ENCODE data around the gene HTRA3. TPM values are rescaled to one million over a fixed set of nuclear protein-coding genes. Genes with fewer than 3 reads are reported as not detected.
A peak's percentile ranks its signal among the peaks of the same experiment; 100 is the strongest.

Gene HTRA3
- total RNA-seq, 4 donors from 2014 or later = 1.8 to 13.0 (median 6.6) TPM

DNA sequence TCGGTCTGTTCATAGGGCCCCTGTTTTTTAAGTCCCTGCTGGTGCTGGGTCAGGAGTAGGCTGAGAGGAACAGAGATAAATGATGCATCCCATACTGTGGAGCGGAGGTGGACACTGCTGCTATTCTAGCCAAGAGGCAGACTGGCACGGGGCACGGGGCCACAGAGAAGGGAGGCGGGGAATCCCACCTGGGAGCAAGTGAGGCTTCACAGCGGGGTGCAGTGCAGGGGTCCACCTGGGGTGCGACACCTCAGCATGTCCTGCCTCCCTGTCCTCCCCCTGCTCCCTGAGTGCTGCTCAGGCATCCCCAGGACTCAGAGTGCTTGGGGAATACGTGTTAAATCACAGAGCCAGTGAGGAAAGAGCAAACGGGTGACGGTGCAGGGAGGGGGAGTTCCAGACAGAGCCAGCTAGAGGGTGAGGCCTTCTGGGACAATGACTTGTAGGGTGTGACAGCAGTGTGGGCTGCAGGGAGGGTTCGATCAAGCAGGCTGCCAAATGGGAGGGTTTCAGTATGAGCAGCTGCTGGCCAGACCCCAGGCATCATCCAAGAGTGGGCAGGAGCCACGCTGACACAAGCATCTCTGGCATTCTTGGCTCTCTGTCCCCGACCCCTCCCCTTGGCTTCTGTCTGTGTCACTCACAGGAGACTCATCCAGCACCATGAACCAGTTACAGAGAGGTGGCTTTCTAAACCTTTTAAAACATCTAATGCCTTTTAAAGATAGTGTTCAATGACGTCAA, 13.7 kb upstream of the HTRA3 start:
- TF ChIP-seq, protein P1, sequence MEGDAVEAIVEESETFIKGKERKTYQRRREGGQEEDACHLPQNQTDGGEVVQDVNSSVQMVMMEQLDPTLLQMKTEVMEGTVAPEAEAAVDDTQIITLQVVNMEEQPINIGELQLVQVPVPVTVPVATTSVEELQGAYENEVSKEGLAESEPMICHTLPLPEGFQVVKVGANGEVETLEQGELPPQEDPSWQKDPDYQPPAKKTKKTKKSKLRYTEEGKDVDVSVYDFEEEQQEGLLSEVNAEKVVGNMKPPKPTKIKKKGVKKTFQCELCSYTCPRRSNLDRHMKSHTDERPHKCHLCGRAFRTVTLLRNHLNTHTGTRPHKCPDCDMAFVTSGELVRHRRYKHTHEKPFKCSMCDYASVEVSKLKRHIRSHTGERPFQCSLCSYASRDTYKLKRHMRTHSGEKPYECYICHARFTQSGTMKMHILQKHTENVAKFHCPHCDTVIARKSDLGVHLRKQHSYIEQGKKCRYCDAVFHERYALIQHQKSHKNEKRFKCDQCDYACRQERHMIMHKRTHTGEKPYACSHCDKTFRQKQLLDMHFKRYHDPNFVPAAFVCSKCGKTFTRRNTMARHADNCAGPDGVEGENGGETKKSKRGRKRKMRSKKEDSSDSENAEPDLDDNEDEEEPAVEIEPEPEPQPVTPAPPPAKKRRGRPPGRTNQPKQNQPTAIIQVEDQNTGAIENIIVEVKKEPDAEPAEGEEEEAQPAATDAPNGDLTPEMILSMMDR (IDR thresholded peaks at IDR 0.05) = no peak
- TF ChIP-seq POLR2A (IDR thresholded peaks at IDR 0.05) = no peak
- Histone ChIP-seq H3K4me1 (peaks cover 7 to 20% (median 9%) of the 10 kb centered on the region in 3 donors), H3K27me3 (no peaks in the 10 kb centered on the region), H3K4me3 (no peak overlapping the region), H3K27ac (no peak overlapping the region), H3K36me3 (no peaks in the 10 kb centered on the region), H3K9me3 (no peaks in the 10 kb centered on the region)
- intact Hi-C loops (cut with DNase I) = no loop called here
- DNase-seq = no peak
- WGBS, 2 donors = 32 to 56% methylated on average over 7 to 12 of the region's 14 CpGs

DNA sequence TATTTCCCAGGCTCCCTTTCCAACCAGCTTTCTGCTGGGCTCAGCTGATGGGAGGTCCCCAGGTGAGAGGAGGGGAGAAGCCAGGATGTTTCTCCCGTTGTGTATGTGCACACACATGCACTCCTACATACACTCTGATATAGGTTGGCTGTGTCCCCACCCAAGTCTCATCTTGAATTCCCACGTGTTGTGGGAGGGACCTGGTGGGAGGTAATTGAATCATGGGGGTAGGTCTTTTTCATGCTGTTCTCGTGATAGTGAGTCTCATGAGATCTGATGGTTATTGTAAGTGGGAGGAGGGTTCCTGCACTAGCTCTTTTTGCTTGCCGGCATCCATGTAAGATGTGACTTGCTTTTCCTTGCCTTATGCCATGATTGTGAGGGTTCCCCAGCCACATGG, 11.7 kb upstream of the HTRA3 start:
- Histone ChIP-seq H3K4me3 (no peak overlapping the region), H3K36me3 (no peaks in the 10 kb centered on the region), H3K9me3 (no peaks in the 10 kb centered on the region), H3K27me3 (no peaks in the 10 kb centered on the region), H3K4me1 (peaks cover 9 to 24% (median 12%) of the 10 kb centered on the region in 3 donors), H3K27ac (no peak overlapping the region)
- no peak for DNase-seq
- intact Hi-C loops (cut with DNase I) = no loop called here
- WGBS, 2 donors = 65 to 85% methylated on average over 3 to 4 of the region's 4 CpGs
- TF ChIP-seq POLR2A (IDR thresholded peaks at IDR 0.05) = no peak
- TF ChIP-seq, protein P1 (IDR thresholded peaks at IDR 0.05) = no peak

DNA sequence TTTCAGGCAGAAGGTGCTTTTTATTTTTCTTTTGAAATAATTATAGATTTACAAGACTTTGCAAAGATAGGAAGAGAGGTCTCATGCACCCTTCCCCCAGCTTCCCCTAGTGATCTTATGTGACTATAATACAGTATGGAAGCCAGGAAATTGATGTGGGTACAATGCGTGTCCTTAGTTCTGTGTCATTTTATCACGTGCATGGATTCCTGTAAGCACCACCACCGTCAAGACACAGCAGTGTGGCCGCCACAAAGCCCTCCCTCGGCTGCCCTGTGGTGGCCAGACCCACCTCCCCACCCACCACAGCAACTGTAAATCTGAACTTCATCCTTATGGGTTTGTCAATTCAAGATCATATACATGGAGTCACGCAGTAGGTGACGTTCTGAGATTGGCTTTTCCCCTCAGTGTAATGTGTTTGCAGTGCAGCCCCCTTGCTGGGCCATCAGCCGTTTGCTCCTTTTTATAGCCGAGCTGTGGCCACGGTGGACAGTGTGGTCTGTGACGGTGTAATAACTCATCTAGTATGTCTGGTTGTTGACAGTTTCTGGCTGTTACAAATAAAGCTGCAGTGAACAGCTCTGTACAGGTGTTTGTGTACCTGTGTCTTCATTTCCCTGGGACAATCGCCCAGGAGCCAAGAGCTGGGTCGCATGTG, 10.9 kb upstream of the HTRA3 start:
- TF ChIP-seq, protein P1 (IDR thresholded peaks at IDR 0.05) = no peak
- TF ChIP-seq POLR2A (IDR thresholded peaks at IDR 0.05) = no peak
- WGBS, 2 donors = 56 to 76% methylated on average over 13 of the region's 13 CpGs
- intact Hi-C loops (cut with DNase I) = no loop called here
- Histone ChIP-seq H3K4me3 (no peak overlapping the region), H3K27ac (no peak overlapping the region), H3K36me3 (no peaks in the 10 kb centered on the region), H3K9me3 (no peaks in the 10 kb centered on the region), H3K4me1 (peaks cover 9 to 24% (median 12%) of the 10 kb centered on the region in 3 donors), H3K27me3 (no peaks in the 10 kb centered on the region)
- no peak for DNase-seq

GRCh38 chr4:8259743-8260430, 9.7 kb upstream of the HTRA3 start:
- 65 to 80% methylated on average over 9 to 10 of the region's 11 CpGs for WGBS, 2 donors
- intact Hi-C loops (cut with DNase I) = no loop called here
- H3K9me3 ChIP-seq = no peaks in the 10 kb centered on the region

More at GRCh38 chr4:8259743-8260430, 9.7 kb upstream of the HTRA3 start:
- H3K27ac ChIP-seq = peak overlapping the region in 1 of 4 donors; percentile 52
- H3K4me3 ChIP-seq = no peak overlapping the region
- peaks cover 9 to 24% (median 12%) of the 10 kb centered on the region in 3 donors for H3K4me1 ChIP-seq
- DNase-seq = no peak
- no peak for TF ChIP-seq POLR2A (IDR thresholded peaks at IDR 0.05)
- TF ChIP-seq, protein P1 (IDR thresholded peaks at IDR 0.05) = no peak
- no peaks in the 10 kb centered on the region for H3K27me3 ChIP-seq
- H3K36me3 ChIP-seq = no peaks in the 10 kb centered on the region

Data from esophagus squamous epithelium (tissue), 5 donors.